A549 (cell line): Measurements from ENCODE around the gene DECR2.
A peak's percentile ranks its signal among the peaks of the same experiment; 100 is the strongest.

Source experiments
- EP300 ChIP-seq, 2 experiments: fragments of >200 bp; sonication (Bioruptor Twin); formaldehyde crosslinking; IDR thresholded peaks; 2 replicates in 1 of 2; 3 replicates in 1 of 2; pipeline ENCODE4 v1.6.1; 2016 to 2017
- KDM1A ChIP-seq: fragments of 200-600 bp; sonication (generic); IDR thresholded peaks from 2 replicates; pipeline ENCODE4 v1.6.1; 2016; ENCODE audit warnings: low read depth, mild to moderate bottlenecking
- PHF8 ChIP-seq: fragments of 200-600 bp; sonication (generic); IDR thresholded peaks from 2 replicates; pipeline ENCODE4 v1.6.1; 2016; ENCODE audit warnings: low read depth, mild to moderate bottlenecking, antibody characterized with exemption, moderate library complexity, borderline replicate concordance
- POLR2A ChIP-seq: IDR thresholded peaks from 2 replicates; pipeline ENCODE4 v1.6.1; 2012; ENCODE audit warnings: mild to moderate bottlenecking, low read length
- SMC3 ChIP-seq: fragments of >200 bp; sonication (Bioruptor Twin); formaldehyde crosslinking; IDR thresholded peaks from 3 replicates; pipeline ENCODE4 v1.6.1; 2018; ENCODE audit warnings: inconsistent platforms
- ZFP36 ChIP-seq: fragments of 450-650 bp; IDR thresholded peaks from 2 replicates; pipeline ENCODE4 v1.6.1; 2014; ENCODE audit warnings: borderline replicate concordance; ENCODE audit not compliant: partially characterized antibody
- TF ChIP-seq, protein P1 (sequence below): fragments of >200 bp; sonication (Bioruptor Twin); formaldehyde crosslinking; IDR thresholded peaks from 3 replicates; pipeline ENCODE4 v1.5.1; 2016
- TF ChIP-seq, protein P2 (sequence below): IDR thresholded peaks from 2 replicates; pipeline ENCODE4 v1.6.1; 2012
- TF ChIP-seq, protein P3 (sequence below): fragments of 150-350 bp; IDR thresholded peaks from 2 replicates; pipeline ENCODE4 v1.6.1; 2014; ENCODE audit warnings: low read depth, mild to moderate bottlenecking, low read length

DNA sequence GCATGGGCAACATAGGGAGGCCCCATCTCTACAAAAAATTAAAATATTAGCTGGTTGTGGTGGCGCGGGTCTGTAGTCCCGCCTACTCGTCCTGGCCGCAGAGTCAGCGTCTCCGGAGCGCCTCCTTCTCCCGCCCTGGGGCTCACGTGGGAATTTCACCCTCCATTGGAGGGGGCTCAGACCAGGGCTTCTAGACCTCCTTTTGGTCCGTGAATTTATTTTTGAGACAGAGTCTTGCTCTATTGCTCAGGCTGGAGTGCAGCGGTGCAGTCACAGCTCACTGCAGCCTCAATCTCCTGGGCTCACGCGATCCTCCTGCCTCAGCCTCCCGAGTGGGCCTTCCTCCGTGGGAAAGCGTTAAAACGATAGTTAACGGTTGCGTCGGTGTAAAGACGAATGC is 5.1 kb upstream of the DECR2 start:
- TF ChIP-seq, protein P1, sequence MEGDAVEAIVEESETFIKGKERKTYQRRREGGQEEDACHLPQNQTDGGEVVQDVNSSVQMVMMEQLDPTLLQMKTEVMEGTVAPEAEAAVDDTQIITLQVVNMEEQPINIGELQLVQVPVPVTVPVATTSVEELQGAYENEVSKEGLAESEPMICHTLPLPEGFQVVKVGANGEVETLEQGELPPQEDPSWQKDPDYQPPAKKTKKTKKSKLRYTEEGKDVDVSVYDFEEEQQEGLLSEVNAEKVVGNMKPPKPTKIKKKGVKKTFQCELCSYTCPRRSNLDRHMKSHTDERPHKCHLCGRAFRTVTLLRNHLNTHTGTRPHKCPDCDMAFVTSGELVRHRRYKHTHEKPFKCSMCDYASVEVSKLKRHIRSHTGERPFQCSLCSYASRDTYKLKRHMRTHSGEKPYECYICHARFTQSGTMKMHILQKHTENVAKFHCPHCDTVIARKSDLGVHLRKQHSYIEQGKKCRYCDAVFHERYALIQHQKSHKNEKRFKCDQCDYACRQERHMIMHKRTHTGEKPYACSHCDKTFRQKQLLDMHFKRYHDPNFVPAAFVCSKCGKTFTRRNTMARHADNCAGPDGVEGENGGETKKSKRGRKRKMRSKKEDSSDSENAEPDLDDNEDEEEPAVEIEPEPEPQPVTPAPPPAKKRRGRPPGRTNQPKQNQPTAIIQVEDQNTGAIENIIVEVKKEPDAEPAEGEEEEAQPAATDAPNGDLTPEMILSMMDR: no peak
- no peak for TF ChIP-seq EP300 (IDR thresholded peaks at IDR 0.05)
- TF ChIP-seq POLR2A: 0 out of 2 replicates have a peak, but pooled peaks have one; percentile 18
- TF ChIP-seq ZFP36: no peak
- no peak for TF ChIP-seq PHF8
- no peak for TF ChIP-seq KDM1A
- TF ChIP-seq, protein P2, sequence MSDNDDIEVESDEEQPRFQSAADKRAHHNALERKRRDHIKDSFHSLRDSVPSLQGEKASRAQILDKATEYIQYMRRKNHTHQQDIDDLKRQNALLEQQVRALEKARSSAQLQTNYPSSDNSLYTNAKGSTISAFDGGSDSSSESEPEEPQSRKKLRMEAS: peak; percentile 84
- TF ChIP-seq, protein P3, sequence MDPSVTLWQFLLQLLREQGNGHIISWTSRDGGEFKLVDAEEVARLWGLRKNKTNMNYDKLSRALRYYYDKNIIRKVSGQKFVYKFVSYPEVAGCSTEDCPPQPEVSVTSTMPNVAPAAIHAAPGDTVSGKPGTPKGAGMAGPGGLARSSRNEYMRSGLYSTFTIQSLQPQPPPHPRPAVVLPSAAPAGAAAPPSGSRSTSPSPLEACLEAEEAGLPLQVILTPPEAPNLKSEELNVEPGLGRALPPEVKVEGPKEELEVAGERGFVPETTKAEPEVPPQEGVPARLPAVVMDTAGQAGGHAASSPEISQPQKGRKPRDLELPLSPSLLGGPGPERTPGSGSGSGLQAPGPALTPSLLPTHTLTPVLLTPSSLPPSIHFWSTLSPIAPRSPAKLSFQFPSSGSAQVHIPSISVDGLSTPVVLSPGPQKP: no peak
- no peak for TF ChIP-seq SMC3
